HCT116 (cell line): ENCODE data around the gene PXDN. TPM values are rescaled to one million over a fixed set of nuclear protein-coding genes. Genes with fewer than 3 reads are reported as not detected.

ENCODE experiments used
- ATAC-seq: fragments of 200-7000 bp; cut with Tn5 transposase; 2 replicates; pipeline ENCODE4 v1.9.1; 2020; ENCODE audit warnings: mild to moderate bottlenecking, moderate library complexity
- BruUV-seq: library from RNA; stranded (reverse); fragments of 400-500 nt; replicated peaks from 2 replicates; lab custom pipeline; 2021; lab: Mats Ljungman, UMichigan
- CTCF ChIA-PET: fragments of 300-600 bp; sonication (Branson Sonifier 250); formaldehyde crosslinking; loops from one replicate; lab custom pipeline; 2021; ENCODE audit warnings: antibody characterized with exemption; lab: Charles Lee
- POLR2A ChIA-PET: fragments of 300-600, 350-600 bp; sonication (Branson Sonifier 250); formaldehyde crosslinking; loops from one replicate; lab custom pipeline; 2021; ENCODE audit warnings: antibody characterized with exemption; lab: Charles Lee
- RAD21 ChIA-PET, 2 experiments: fragments of 300-600 bp; sonication (Branson Sonifier 250); formaldehyde crosslinking; loops; one replicate each; lab custom pipeline; 2023; ENCODE audit warnings: low total read pairs in 2 of 2; ENCODE audit not compliant: uncharacterized antibody in 2 of 2, unreplicated experiment in 2 of 2, low non-redundant PET in 1 of 2; lab: Charles Lee
- DNase-seq: peaks from one replicate; pipeline ENCODE4 v3.0.0-alpha.2; 2010; ENCODE audit warnings: low read depth, low spot score
- H2AFZ ChIP-seq: fragments of 200-600 bp; shearing (Covaris generic), sonication (generic); 2 replicates; pipeline ENCODE4 v1.6.1; 2017; ENCODE audit warnings: low read depth, mixed run types, mixed read lengths, antibody characterized with exemption, low read length; ENCODE audit not compliant: poor library complexity, severe bottlenecking
- H3K27ac ChIP-seq: 2 replicates; pipeline ENCODE4 v1.5.1; 2012; ENCODE audit warnings: low read depth, low read length
- H3K27me3 ChIP-seq: fragments of 200-600 bp; sonication (generic); 2 replicates; pipeline ENCODE4 v1.6.1; 2016; ENCODE audit warnings: mixed run types, low read length, mixed read lengths; ENCODE audit not compliant: insufficient read depth
- H3K36me3 ChIP-seq, 2 experiments: fragments of 200-500 bp in 1 of 2; fragments of 200-600 bp in 1 of 2; sonication (Bioruptor generic) in 1 of 2; sonication (generic) in 1 of 2; 2 replicates each; pipeline versions ENCODE4 v1.5.1 to v1.6.1; 2014 to 2016; ENCODE audit warnings: low read length in 2 of 2, inconsistent platforms in 1 of 2, mixed read lengths in 1 of 2, mixed run types in 1 of 2; ENCODE audit not compliant: insufficient read depth in 2 of 2, control insufficient read depth in 1 of 2
- H3K4me1 ChIP-seq, 2 experiments: fragments of 200-600 bp in 1 of 2; sonication (generic) in 1 of 2; 2 replicates each; pipeline versions ENCODE4 v1.5.1 to v1.6.1; 2012 to 2017; ENCODE audit warnings: low read length in 2 of 2, inconsistent platforms in 1 of 2, mild to moderate bottlenecking in 1 of 2, mixed read lengths in 1 of 2, mixed run types in 1 of 2, moderate library complexity in 1 of 2; ENCODE audit not compliant: insufficient read depth in 2 of 2, control insufficient read depth in 1 of 2
- H3K4me2 ChIP-seq: fragments of 200-600 bp; sonication (generic); 2 replicates; pipeline ENCODE4 v1.6.1; 2017; ENCODE audit warnings: mixed run types, low read length, mixed read lengths
- H3K4me3 ChIP-seq, 2 experiments: fragments of 200-600 bp in 1 of 2; sonication (generic) in 1 of 2; replicated peaks in 1 of 2; 2 replicates each; pipeline ENCODE4 v1.5.1; 2011 to 2016; ENCODE audit warnings: low read length in 2 of 2, control low read depth in 1 of 2, low read depth in 1 of 2, mild to moderate bottlenecking in 1 of 2, mixed read lengths in 1 of 2, mixed run types in 1 of 2
- H3K79me2 ChIP-seq: fragments of 200-600 bp; sonication (generic); 2 replicates; pipeline ENCODE4 v1.6.1; 2017; ENCODE audit warnings: mild to moderate bottlenecking, mixed run types, low read length, moderate library complexity, mixed read lengths; ENCODE audit not compliant: insufficient read depth
- H3K9ac ChIP-seq: fragments of 200-600 bp; sonication (generic); 2 replicates; pipeline ENCODE4 v1.6.1; 2016; ENCODE audit warnings: low read length, mixed read lengths
- H3K9me2 ChIP-seq: fragments of 200-600 bp; sonication (generic), shearing (Covaris generic); 2 replicates; pipeline ENCODE4 v1.6.1; 2017; ENCODE audit warnings: mixed run types, mild to moderate bottlenecking, moderate library complexity; ENCODE audit not compliant: insufficient read depth
- H3K9me3 ChIP-seq, 2 experiments: fragments of 200-500 bp in 1 of 2; fragments of 200-600 bp in 1 of 2; sonication (Bioruptor generic) in 1 of 2; sonication (generic) in 1 of 2; 2 replicates each; pipeline ENCODE4 v1.6.1; 2014 to 2017; ENCODE audit warnings: low read length in 2 of 2, mixed read lengths in 2 of 2, inconsistent platforms in 1 of 2, low read depth in 1 of 2, mild to moderate bottlenecking in 1 of 2, mixed run types in 1 of 2, moderate library complexity in 1 of 2; ENCODE audit not compliant: control insufficient read depth in 1 of 2, insufficient read depth in 1 of 2
- H4K20me1 ChIP-seq: fragments of 200-600 bp; sonication (generic), shearing (Covaris generic); 2 replicates; pipeline ENCODE4 v1.6.1; 2017; ENCODE audit warnings: mixed run types, mild to moderate bottlenecking, moderate library complexity; ENCODE audit not compliant: insufficient read depth
- CEBPB ChIP-seq: IDR thresholded peaks from 2 replicates; pipeline ENCODE4 v1.6.1; 2012; ENCODE audit warnings: low read depth
- EGR1 ChIP-seq: IDR thresholded peaks from 2 replicates; pipeline ENCODE4 v1.6.1; 2012; ENCODE audit warnings: low read depth
- JUND ChIP-seq: IDR thresholded peaks from 2 replicates; pipeline ENCODE4 v1.6.1; 2012
- POLR2A ChIP-seq: IDR thresholded peaks from 2 replicates; pipeline ENCODE4 v1.7.0; 2011; ENCODE audit warnings: borderline replicate concordance; ENCODE audit not compliant: insufficient read depth, insufficient read length; ENCODE audit errors: extremely low read depth
- RAD21 ChIP-seq: IDR thresholded peaks from 2 replicates; pipeline ENCODE4 v1.6.1; 2012; ENCODE audit warnings: low read depth, mild to moderate bottlenecking
- REST ChIP-seq: IDR thresholded peaks from 2 replicates; pipeline ENCODE4 v1.6.1; 2012; ENCODE audit warnings: low read depth
- ZBTB33 ChIP-seq: IDR thresholded peaks from 2 replicates; pipeline ENCODE4 v1.6.1; 2011; ENCODE audit warnings: mild to moderate bottlenecking, low read length, moderate library complexity; ENCODE audit not compliant: insufficient replicate concordance; ENCODE audit errors: extremely low read depth
- ZNF274 ChIP-seq: fragments of 200-500 bp; sonication (Bioruptor generic); IDR thresholded peaks from 2 replicates; pipeline ENCODE4 v1.6.1; 2014; ENCODE audit warnings: mild to moderate bottlenecking, low read depth, low read length, inconsistent platforms
- intact Hi-C: fragments of 100-400 bp; cut with micrococcal nuclease; formaldehyde crosslinking; loops from 2 replicates; pipeline ENCODE4 v1.10.0; 2022
- total RNA-seq: library from RNA; stranded (reverse); gene quantifications from one replicate; pipeline ENCODE4 v1.2.1, GENCODE V29; 2021; ENCODE audit not compliant: unreplicated experiment

Gene PXDN
- total RNA-seq, 1 experiment from 2014 or later = 10.7 TPM

DNA sequence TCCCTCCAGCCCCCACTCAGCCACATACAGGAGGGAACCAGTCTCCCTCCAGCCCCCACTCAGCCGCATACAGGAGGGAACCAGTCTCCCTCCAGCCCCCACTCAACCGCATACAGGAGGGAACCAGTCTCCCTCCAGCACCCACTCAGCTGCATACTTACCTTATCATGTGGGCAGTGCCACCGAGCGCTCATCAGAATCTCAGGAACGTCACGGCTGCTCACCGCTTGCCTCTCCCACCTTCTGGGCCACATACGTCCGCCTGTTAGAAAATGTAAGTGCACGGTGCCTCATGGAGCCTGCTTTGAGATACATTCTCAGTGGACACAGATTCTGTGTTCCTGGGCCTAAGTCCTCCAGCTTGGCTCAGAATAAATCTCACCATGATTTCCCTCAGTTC, 124.8 kb downstream of the PXDN start:
- H3K4me2 ChIP-seq = no peak overlapping the region
- no peaks in the 10 kb centered on the region for H3K79me2 ChIP-seq
- no peak overlapping the region for H3K27ac ChIP-seq
- no peaks in the 10 kb centered on the region for H3K9me2 ChIP-seq
- BruUV-seq = no TSS peak
- no peak overlapping the region for H2AFZ ChIP-seq
- H3K4me1 ChIP-seq = no peaks in the 10 kb centered on the region
- no peak overlapping the region for H3K9ac ChIP-seq
- TF ChIP-seq EGR1 (no peak), ZNF274 (no peak), JUND (no peak), POLR2A (no peak), RAD21 (no peak), ZBTB33 (no peak), CEBPB (no peak), REST (no peak)
- ChIA-PET POLR2A (no interaction called here), RAD21 (no interaction called here), CTCF (no interaction called here)
- H3K27me3 ChIP-seq = peaks cover 13% of the 10 kb centered on the region
- DNase-seq (no peak), ATAC-seq (no peak)
- H4K20me1 ChIP-seq = no peaks in the 10 kb centered on the region
- H3K4me3 ChIP-seq = no peak overlapping the region
- no peaks in the 10 kb centered on the region for H3K36me3 ChIP-seq
- intact Hi-C loops = no loop called here
- H3K9me3 ChIP-seq = no peaks in the 10 kb centered on the region
